Astrocyte (in vitro differentiated cells and primary cell): Measurements from ENCODE around the gene CFAP73. TPM values are rescaled to one million over a fixed set of nuclear protein-coding genes. Genes with fewer than 3 reads are reported as not detected.

Experiments used
- DNase-seq: peaks from one replicate; pipeline ENCODE4 v3.0.0-alpha.2; 2010; ENCODE audit warnings: low read depth
- FAIRE-seq: peaks from 2 replicates; lab custom pipeline; 2011; peaks lifted over from hg19 to GRCh38; lab: Jason Lieb, UNC
- H2AFZ ChIP-seq: 2 replicates; pipeline ENCODE4 v1.6.0; 2012; ENCODE audit warnings: low read depth, low read length, inconsistent platforms
- H3K27ac ChIP-seq: 2 replicates; pipeline ENCODE4 v1.5.1; 2011; ENCODE audit warnings: low read depth, low read length, inconsistent platforms
- H3K27me3 ChIP-seq: 2 replicates; pipeline ENCODE4 v1.6.0; 2011; ENCODE audit warnings: low read length, inconsistent platforms; ENCODE audit not compliant: insufficient read depth
- H3K36me3 ChIP-seq: 2 replicates; pipeline ENCODE4 v1.5.1; 2011; ENCODE audit warnings: low read length, inconsistent platforms; ENCODE audit not compliant: insufficient read depth
- H3K4me1 ChIP-seq: 2 replicates; pipeline ENCODE4 v1.5.1; 2011; ENCODE audit warnings: low read length, inconsistent platforms; ENCODE audit not compliant: insufficient read depth
- H3K4me2 ChIP-seq: 2 replicates; pipeline ENCODE4 v1.6.0; 2012; ENCODE audit warnings: low read length, inconsistent platforms
- H3K4me3 ChIP-seq: 2 replicates; pipeline ENCODE4 v1.5.1; 2011; ENCODE audit warnings: low read depth, mild to moderate bottlenecking, low read length, inconsistent platforms; ENCODE audit not compliant: insufficient read depth
- H3K79me2 ChIP-seq: 2 replicates; pipeline ENCODE4 v1.6.0; 2012; ENCODE audit warnings: mild to moderate bottlenecking, low read length, inconsistent platforms; ENCODE audit not compliant: insufficient read depth
- H3K9ac ChIP-seq: 2 replicates; pipeline ENCODE4 v1.6.0; 2012; ENCODE audit warnings: mild to moderate bottlenecking, low read length, inconsistent platforms
- H3K9me3 ChIP-seq: 2 replicates; pipeline ENCODE4 v1.5.1; 2012; ENCODE audit warnings: low read depth, mild to moderate bottlenecking, low read length, inconsistent platforms; ENCODE audit not compliant: insufficient read depth
- H4K20me1 ChIP-seq: 2 replicates; pipeline ENCODE4 v1.6.0; 2012; ENCODE audit warnings: low read length, inconsistent platforms; ENCODE audit not compliant: insufficient read depth
- H3K27ac Mint-ChIP-seq: one replicate; pipeline ENCODE4 v1.8.0; 2021; ENCODE audit warnings: mild to moderate bottlenecking, mixed read lengths; ENCODE audit not compliant: unreplicated experiment
- H3K27me3 Mint-ChIP-seq: one replicate; pipeline ENCODE4 v1.8.0; 2021; ENCODE audit warnings: low read depth, mixed read lengths; ENCODE audit not compliant: unreplicated experiment
- H3K36me3 Mint-ChIP-seq: one replicate; pipeline ENCODE4 v1.8.0; 2021; ENCODE audit warnings: low read depth, mixed read lengths; ENCODE audit not compliant: unreplicated experiment
- H3K4me1 Mint-ChIP-seq: one replicate; pipeline ENCODE4 v1.8.0; 2021; ENCODE audit warnings: low read depth, mixed read lengths; ENCODE audit not compliant: unreplicated experiment
- H3K4me3 Mint-ChIP-seq: one replicate; pipeline ENCODE4 v1.8.0; 2021; ENCODE audit warnings: mild to moderate bottlenecking, moderate library complexity, mixed read lengths; ENCODE audit not compliant: unreplicated experiment
- H3K9me3 Mint-ChIP-seq: one replicate; pipeline ENCODE4 v1.8.0; 2021; ENCODE audit warnings: mild to moderate bottlenecking, mixed read lengths; ENCODE audit not compliant: unreplicated experiment
- CTCF ChIP-seq: IDR thresholded peaks from 2 replicates; pipeline ENCODE4 v1.5.1; 2011; ENCODE audit warnings: low read depth, mild to moderate bottlenecking, inconsistent platforms, low read length, moderate library complexity; ENCODE audit not compliant: insufficient read depth
- EZH2 ChIP-seq: IDR thresholded peaks from 2 replicates; pipeline ENCODE4 v1.6.1; 2012; ENCODE audit warnings: mild to moderate bottlenecking, low read length, inconsistent platforms; ENCODE audit not compliant: insufficient read depth
- total RNA-seq: library from RNA; stranded (reverse); gene quantifications from 2 replicates; pipeline ENCODE4 v1.2.1, GENCODE V29; 2021

CFAP73 gene
- total RNA-seq, 1 donor from 2014 or later = not detected

DNA sequence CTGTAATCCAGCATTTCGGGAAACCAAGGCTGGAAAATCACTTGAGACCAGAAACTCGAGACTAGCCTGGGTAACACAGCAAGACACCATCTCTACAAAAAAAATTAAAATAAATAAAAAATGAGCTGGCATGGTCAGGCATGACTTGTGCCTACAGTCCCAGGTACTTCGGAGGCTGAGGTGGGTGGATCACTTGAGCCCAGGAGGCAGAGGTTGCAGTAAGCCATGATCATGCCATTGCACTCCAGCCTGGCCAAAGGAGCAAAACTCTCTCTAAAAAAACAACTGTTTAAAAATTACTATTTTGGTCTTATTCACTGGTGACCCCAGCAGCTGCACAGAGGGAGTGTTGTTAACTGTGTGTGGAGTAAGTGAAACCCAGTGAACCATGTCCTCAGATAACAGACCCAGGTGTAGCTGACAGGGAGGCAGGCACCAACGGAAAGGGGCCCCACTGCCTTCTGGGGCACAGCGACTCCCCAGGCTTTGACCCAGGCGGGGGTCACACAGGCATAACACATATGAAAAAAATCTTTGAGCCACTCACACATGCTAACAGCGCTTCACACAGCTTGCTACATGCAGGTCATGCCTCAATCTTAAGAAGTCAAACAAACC lies 23.7 kb downstream of the CFAP73 start:
- Mint-ChIP-seq H3K27ac (no peak overlapping the region), H3K9me3 (peaks cover 6% of the 10 kb centered on the region), H3K4me1 (no peaks in the 10 kb centered on the region), H3K4me3 (no peak overlapping the region), H3K27me3 (no peaks in the 10 kb centered on the region), H3K36me3 (peaks cover 30% of the 10 kb centered on the region)
- Histone ChIP-seq H3K4me1 (no peaks in the 10 kb centered on the region), H4K20me1 (peaks cover 39% of the 10 kb centered on the region), H2AFZ (no peak overlapping the region), H3K4me3 (no peak overlapping the region), H3K36me3 (peaks cover 60% of the 10 kb centered on the region), H3K4me2 (no peak overlapping the region), H3K9ac (no peak overlapping the region), H3K27me3 (no peaks in the 10 kb centered on the region), H3K27ac (no peak overlapping the region), H3K9me3 (peaks cover 13% of the 10 kb centered on the region), H3K79me2 (no peaks in the 10 kb centered on the region)
- FAIRE-seq (no peak), DNase-seq (no peak)
- no peak for TF ChIP-seq CTCF
- TF ChIP-seq EZH2 = no peak

- H3K9me3 Mint-ChIP-seq = peaks cover 6% of the 10 kb centered on the region
- Histone ChIP-seq H3K9ac (no peak overlapping the region), H3K4me3 (no peak overlapping the region), H3K4me1 (no peaks in the 10 kb centered on the region), H3K79me2 (peaks cover 2% of the 10 kb centered on the region), H2AFZ (no peak overlapping the region), H3K9me3 (peaks cover 13% of the 10 kb centered on the region), H3K27ac (no peak overlapping the region), H3K27me3 (no peaks in the 10 kb centered on the region), H3K4me2 (no peak overlapping the region), H3K36me3 (peaks cover 63% of the 10 kb centered on the region), H4K20me1 (peaks cover 44% of the 10 kb centered on the region)
- H3K27me3 Mint-ChIP-seq = no peaks in the 10 kb centered on the region
- DNase-seq = no peak
- H3K4me1 Mint-ChIP-seq = no peaks in the 10 kb centered on the region
- FAIRE-seq = no peak
- no peak overlapping the region for H3K4me3 Mint-ChIP-seq
- H3K36me3 Mint-ChIP-seq = peaks cover 32% of the 10 kb centered on the region
- TF ChIP-seq CTCF (peak; percentile 93), EZH2 (no peak)
- H3K27ac Mint-ChIP-seq = no peak overlapping the region
Measured at GRCh38 chr12:113174461-113175384, 25.2 kb downstream of the CFAP73 start.
